ENCODE data around the gene PGC. TPM values are rescaled to one million over a fixed set of nuclear protein-coding genes. Genes with fewer than 3 reads are reported as not detected.

Gene PGC
- total RNA-seq, 1 donor from 2014 or later: not detected

GRCh38 chr6:41693281-41694240 is 53.6 kb downstream of the PGC start:
- H3K27me3 ChIP-seq (ENCODE audit: low read depth): no peaks in the 10 kb centered on the region
- H3K4me1 ChIP-seq: peaks cover 52% of the 10 kb centered on the region
- TF ChIP-seq CTCF (IDR thresholded peaks at IDR 0.05; ENCODE audit: borderline replicate concordance): no peak
- no peak overlapping the region for H3K4me3 ChIP-seq
- no peak for DNase-seq
- peaks cover 17% of the 10 kb centered on the region for H3K36me3 ChIP-seq
- intact Hi-C loops (cut with micrococcal nuclease): no loop called here
- H3K9me3 ChIP-seq (replicated peaks): no peaks in the 10 kb centered on the region
- H3K27ac ChIP-seq (replicated peaks): no peak overlapping the region

DNA sequence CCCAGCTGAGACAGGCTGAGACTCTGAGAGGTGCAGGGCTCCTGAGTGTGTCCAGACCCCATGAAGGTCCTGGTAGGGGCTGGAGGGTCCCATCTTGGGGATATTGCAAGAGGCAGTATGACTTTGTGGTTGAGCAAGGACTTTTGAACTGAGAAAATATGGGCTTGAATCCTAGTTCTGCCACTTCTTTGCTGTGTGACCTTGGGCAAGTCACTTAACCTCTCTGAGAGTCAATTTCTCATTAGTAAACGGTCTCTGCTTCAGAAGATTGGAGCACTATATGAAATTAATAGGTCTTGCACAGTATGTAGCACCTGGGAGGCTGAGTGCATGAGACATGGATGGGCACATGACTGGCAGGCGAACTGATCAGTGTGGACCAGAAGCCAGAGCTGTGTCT is 54.5 kb downstream of the PGC start:
- H3K4me3 ChIP-seq: no peak overlapping the region
- no peaks in the 10 kb centered on the region for H3K9me3 ChIP-seq (replicated peaks)
- H3K27me3 ChIP-seq (ENCODE audit: low read depth): no peaks in the 10 kb centered on the region
- intact Hi-C loops (cut with micrococcal nuclease): no loop called here
- H3K27ac ChIP-seq (replicated peaks): no peak overlapping the region
- DNase-seq: no peak
- H3K4me1 ChIP-seq: peaks cover 51% of the 10 kb centered on the region
- no peak for TF ChIP-seq CTCF (IDR thresholded peaks at IDR 0.05; ENCODE audit: borderline replicate concordance)
- H3K36me3 ChIP-seq: peaks cover 25% of the 10 kb centered on the region

GRCh38 chr6:41692080-41692675 is 55.0 kb downstream of the PGC start:
- Histone ChIP-seq H3K9me3 (replicated peaks) (no peaks in the 10 kb centered on the region), H3K4me3 (no peak overlapping the region), H3K36me3 (peaks cover 31% of the 10 kb centered on the region), H3K4me1 (peaks cover 50% of the 10 kb centered on the region), H3K27ac (replicated peaks) (no peak overlapping the region), H3K27me3 (ENCODE audit: low read depth) (no peaks in the 10 kb centered on the region)
- intact Hi-C loops (cut with micrococcal nuclease): no loop called here
- no peak for DNase-seq
- TF ChIP-seq CTCF (IDR thresholded peaks at IDR 0.05; ENCODE audit: borderline replicate concordance): no peak

DNA sequence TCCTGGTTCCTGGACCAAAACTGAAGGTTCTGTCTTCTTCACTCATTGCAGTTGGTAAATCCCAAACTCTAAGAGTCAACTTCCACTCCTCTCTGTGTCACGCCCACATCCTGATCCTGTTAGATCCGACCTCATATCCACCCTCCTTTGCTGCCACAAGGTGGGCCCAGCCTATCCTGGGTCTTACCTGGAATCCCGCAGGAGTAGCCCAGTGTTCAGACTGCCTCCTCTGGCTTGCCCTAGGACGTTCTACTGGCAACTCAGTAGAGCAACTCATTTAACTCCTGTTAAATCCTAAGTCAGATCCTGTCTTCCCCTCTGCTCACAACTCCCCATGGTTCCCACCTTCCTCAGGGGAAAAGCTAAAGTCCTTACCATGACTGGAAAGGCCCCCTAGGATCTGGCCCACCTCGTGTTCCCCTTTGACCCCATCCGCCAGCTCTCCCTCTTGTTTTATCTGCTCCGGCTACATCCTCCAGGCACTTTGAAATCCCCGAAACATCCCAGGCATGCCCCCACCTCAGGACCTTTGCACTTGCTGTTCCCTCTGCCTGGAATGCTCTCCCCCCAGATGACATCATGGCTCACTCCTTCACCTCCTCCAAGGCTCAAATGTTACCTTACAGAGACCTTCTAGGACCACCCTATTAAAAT is 55.6 kb downstream of the PGC start:
- no peak for DNase-seq
- TF ChIP-seq CTCF (IDR thresholded peaks at IDR 0.05; ENCODE audit: borderline replicate concordance): no peak
- Histone ChIP-seq H3K36me3 (peaks cover 37% of the 10 kb centered on the region), H3K4me3 (no peak overlapping the region), H3K9me3 (replicated peaks) (no peaks in the 10 kb centered on the region), H3K4me1 (peaks cover 50% of the 10 kb centered on the region), H3K27ac (replicated peaks) (no peak overlapping the region), H3K27me3 (ENCODE audit: low read depth) (no peaks in the 10 kb centered on the region)
- intact Hi-C loops (cut with micrococcal nuclease): no loop called here

DNA sequence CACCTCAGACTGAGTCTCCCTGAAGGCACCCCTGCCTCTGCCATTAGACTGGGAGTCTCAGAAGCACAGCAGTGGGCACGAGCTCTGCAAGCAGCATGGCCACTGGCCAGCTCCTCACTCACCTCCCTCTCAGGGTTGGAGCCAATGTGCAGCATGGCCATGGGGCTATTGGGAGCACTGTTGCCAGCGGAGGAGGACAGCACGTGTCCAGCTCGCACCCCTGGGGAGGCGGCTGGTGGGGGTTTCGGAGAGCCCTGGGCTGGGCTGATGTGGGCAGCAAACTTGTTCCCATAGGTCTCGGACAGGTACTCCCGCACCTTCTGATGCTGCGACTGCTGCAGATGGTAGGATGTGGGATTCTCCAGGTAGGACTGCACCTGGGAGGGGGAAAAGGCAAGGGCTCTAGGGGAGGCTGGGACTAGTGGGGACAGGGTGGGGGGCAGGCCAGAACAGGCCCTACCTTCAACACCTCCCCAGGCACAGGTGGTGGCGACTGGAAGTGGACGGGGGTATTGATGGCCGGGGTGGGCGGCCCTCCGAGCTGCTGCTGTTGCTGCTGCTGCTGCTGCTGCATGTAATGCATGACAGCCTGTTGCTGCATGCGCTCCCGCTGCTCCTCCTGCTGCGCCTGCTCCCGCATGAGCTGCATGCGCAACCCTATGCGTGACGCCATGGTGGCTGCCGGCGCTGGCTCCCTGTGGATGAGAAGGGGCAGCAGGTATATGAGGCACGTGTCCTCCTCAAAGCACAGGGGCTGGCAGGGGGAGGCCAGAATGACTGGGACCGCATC is 56.5 kb downstream of the PGC start:
- no peak for DNase-seq
- Histone ChIP-seq H3K27ac (replicated peaks) (no peak overlapping the region), H3K4me1 (peaks cover 50% of the 10 kb centered on the region), H3K9me3 (replicated peaks) (no peaks in the 10 kb centered on the region), H3K27me3 (ENCODE audit: low read depth) (no peaks in the 10 kb centered on the region), H3K36me3 (peaks cover 45% of the 10 kb centered on the region), H3K4me3 (no peak overlapping the region)
- intact Hi-C loops (cut with micrococcal nuclease): no loop called here
- no peak for TF ChIP-seq CTCF (IDR thresholded peaks at IDR 0.05; ENCODE audit: borderline replicate concordance)

Measured in left ventricle myocardium inferior (tissue), 1 donor.